Measurements from ENCODE around the gene GALNT9. TPM values are rescaled to one million over a fixed set of nuclear protein-coding genes. Genes with fewer than 3 reads are reported as not detected.

GALNT9 gene
- total RNA-seq, 4 donors from 2014 or later = 0.13 TPM; not detected in 3

- WGBS, 2 donors = 63% methylated on average over 40 to 43 of the region's 43 CpGs
- DNase-seq (ENCODE audit: low spot score in 2 of 2) = no peak
- H3K4me3 ChIP-seq (ENCODE audit: low read depth, poor library complexity, severe bottlenecking) = no peak overlapping the region
- intact Hi-C loops (cut with DNase I; ENCODE audit: low total_unique reads) = no loop called here
- TF ChIP-seq POLR2A (IDR thresholded peaks at IDR 0.05) (no peak), CTCF (IDR thresholded peaks at IDR 0.05) (no peak)
Observed at GRCh38 chr12:132322206-132323132, 6.9 kb downstream of the GALNT9 start.

- intact Hi-C loops (cut with DNase I; ENCODE audit: low total_unique reads) = no loop called here
- no peak for DNase-seq (ENCODE audit: low spot score in 2 of 2)
- 79 to 81% methylated on average over 18 of the region's 20 CpGs for WGBS, 2 donors
- H3K4me3 ChIP-seq (ENCODE audit: low read depth, poor library complexity, severe bottlenecking) = no peak overlapping the region
- TF ChIP-seq POLR2A (IDR thresholded peaks at IDR 0.05) = no peak
- TF ChIP-seq CTCF (IDR thresholded peaks at IDR 0.05) = no peak
Observed at GRCh38 chr12:132321321-132322118, 7.9 kb downstream of the GALNT9 start.

GRCh38 chr12:132320767-132321211 lies 8.6 kb downstream of the GALNT9 start:
- WGBS, 2 donors = 75 to 82% methylated on average over 13 to 16 of the region's 23 CpGs
- intact Hi-C loops (cut with DNase I; ENCODE audit: low total_unique reads) = no loop called here
- no peak overlapping the region for H3K4me3 ChIP-seq (ENCODE audit: low read depth, poor library complexity, severe bottlenecking)
- TF ChIP-seq CTCF (IDR thresholded peaks at IDR 0.05) (no peak), POLR2A (IDR thresholded peaks at IDR 0.05) (no peak)
- DNase-seq (ENCODE audit: low spot score in 2 of 2) = no peak

GRCh38 chr12:132319991-132320570 lies 9.3 kb downstream of the GALNT9 start:
- WGBS, 2 donors = 51 to 70% methylated on average over 29 of the region's 29 CpGs
- intact Hi-C loops (cut with DNase I; ENCODE audit: low total_unique reads) = no loop called here
- TF ChIP-seq CTCF (IDR thresholded peaks at IDR 0.05) (no peak), POLR2A (IDR thresholded peaks at IDR 0.05) (no peak)
- DNase-seq (ENCODE audit: low spot score in 2 of 2) = no peak
- H3K4me3 ChIP-seq (ENCODE audit: low read depth, poor library complexity, severe bottlenecking) = no peak overlapping the region

GRCh38 chr12:132319359-132319950 lies 9.9 kb downstream of the GALNT9 start:
- DNase-seq (ENCODE audit: low spot score in 2 of 2) = no peak
- WGBS, 2 donors = 63 to 65% methylated on average over 30 of the region's 30 CpGs
- TF ChIP-seq POLR2A (IDR thresholded peaks at IDR 0.05) = no peak
- no peak for TF ChIP-seq CTCF (IDR thresholded peaks at IDR 0.05)
- intact Hi-C loops (cut with DNase I; ENCODE audit: low total_unique reads) = no loop called here
- no peak overlapping the region for H3K4me3 ChIP-seq (ENCODE audit: low read depth, poor library complexity, severe bottlenecking)

All from lower leg skin (tissue), 4 donors.